Astrocyte (in vitro differentiated cells and primary cell): ENCODE results near the gene TJP1. TPM values are rescaled to one million over a fixed set of nuclear protein-coding genes. Genes with fewer than 3 reads are reported as not detected.

Source experiments
- DNase-seq: peaks from one replicate; pipeline ENCODE4 v3.0.0-alpha.2; 2010; ENCODE audit warnings: low read depth
- FAIRE-seq: peaks from 2 replicates; lab custom pipeline; 2011; peaks lifted over from hg19 to GRCh38; lab: Jason Lieb, UNC
- H2AFZ ChIP-seq: 2 replicates; pipeline ENCODE4 v1.6.0; 2012; ENCODE audit warnings: low read depth, low read length, inconsistent platforms
- H3K27ac ChIP-seq: 2 replicates; pipeline ENCODE4 v1.5.1; 2011; ENCODE audit warnings: low read depth, low read length, inconsistent platforms
- H3K27me3 ChIP-seq: 2 replicates; pipeline ENCODE4 v1.6.0; 2011; ENCODE audit warnings: low read length, inconsistent platforms; ENCODE audit not compliant: insufficient read depth
- H3K36me3 ChIP-seq: 2 replicates; pipeline ENCODE4 v1.5.1; 2011; ENCODE audit warnings: low read length, inconsistent platforms; ENCODE audit not compliant: insufficient read depth
- H3K4me1 ChIP-seq: 2 replicates; pipeline ENCODE4 v1.5.1; 2011; ENCODE audit warnings: low read length, inconsistent platforms; ENCODE audit not compliant: insufficient read depth
- H3K4me2 ChIP-seq: 2 replicates; pipeline ENCODE4 v1.6.0; 2012; ENCODE audit warnings: low read length, inconsistent platforms
- H3K4me3 ChIP-seq: 2 replicates; pipeline ENCODE4 v1.5.1; 2011; ENCODE audit warnings: low read depth, mild to moderate bottlenecking, low read length, inconsistent platforms; ENCODE audit not compliant: insufficient read depth
- H3K79me2 ChIP-seq: 2 replicates; pipeline ENCODE4 v1.6.0; 2012; ENCODE audit warnings: mild to moderate bottlenecking, low read length, inconsistent platforms; ENCODE audit not compliant: insufficient read depth
- H3K9ac ChIP-seq: 2 replicates; pipeline ENCODE4 v1.6.0; 2012; ENCODE audit warnings: mild to moderate bottlenecking, low read length, inconsistent platforms
- H3K9me3 ChIP-seq: 2 replicates; pipeline ENCODE4 v1.5.1; 2012; ENCODE audit warnings: low read depth, mild to moderate bottlenecking, low read length, inconsistent platforms; ENCODE audit not compliant: insufficient read depth
- H4K20me1 ChIP-seq: 2 replicates; pipeline ENCODE4 v1.6.0; 2012; ENCODE audit warnings: low read length, inconsistent platforms; ENCODE audit not compliant: insufficient read depth
- H3K27ac Mint-ChIP-seq: one replicate; pipeline ENCODE4 v1.8.0; 2021; ENCODE audit warnings: mild to moderate bottlenecking, mixed read lengths; ENCODE audit not compliant: unreplicated experiment
- H3K27me3 Mint-ChIP-seq: one replicate; pipeline ENCODE4 v1.8.0; 2021; ENCODE audit warnings: low read depth, mixed read lengths; ENCODE audit not compliant: unreplicated experiment
- H3K36me3 Mint-ChIP-seq: one replicate; pipeline ENCODE4 v1.8.0; 2021; ENCODE audit warnings: low read depth, mixed read lengths; ENCODE audit not compliant: unreplicated experiment
- H3K4me1 Mint-ChIP-seq: one replicate; pipeline ENCODE4 v1.8.0; 2021; ENCODE audit warnings: low read depth, mixed read lengths; ENCODE audit not compliant: unreplicated experiment
- H3K4me3 Mint-ChIP-seq: one replicate; pipeline ENCODE4 v1.8.0; 2021; ENCODE audit warnings: mild to moderate bottlenecking, moderate library complexity, mixed read lengths; ENCODE audit not compliant: unreplicated experiment
- H3K9me3 Mint-ChIP-seq: one replicate; pipeline ENCODE4 v1.8.0; 2021; ENCODE audit warnings: mild to moderate bottlenecking, mixed read lengths; ENCODE audit not compliant: unreplicated experiment
- EZH2 ChIP-seq: IDR thresholded peaks from 2 replicates; pipeline ENCODE4 v1.6.1; 2012; ENCODE audit warnings: mild to moderate bottlenecking, low read length, inconsistent platforms; ENCODE audit not compliant: insufficient read depth
- total RNA-seq: library from RNA; stranded (reverse); gene quantifications from 2 replicates; pipeline ENCODE4 v1.2.1, GENCODE V29; 2021
- TF ChIP-seq, protein P1 (sequence below): IDR thresholded peaks from 2 replicates; pipeline ENCODE4 v1.5.1; 2011; ENCODE audit warnings: low read depth, mild to moderate bottlenecking, inconsistent platforms, low read length, moderate library complexity; ENCODE audit not compliant: insufficient read depth

Gene TJP1
- total RNA-seq, 1 donor from 2014 or later, result 137 TPM

DNA sequence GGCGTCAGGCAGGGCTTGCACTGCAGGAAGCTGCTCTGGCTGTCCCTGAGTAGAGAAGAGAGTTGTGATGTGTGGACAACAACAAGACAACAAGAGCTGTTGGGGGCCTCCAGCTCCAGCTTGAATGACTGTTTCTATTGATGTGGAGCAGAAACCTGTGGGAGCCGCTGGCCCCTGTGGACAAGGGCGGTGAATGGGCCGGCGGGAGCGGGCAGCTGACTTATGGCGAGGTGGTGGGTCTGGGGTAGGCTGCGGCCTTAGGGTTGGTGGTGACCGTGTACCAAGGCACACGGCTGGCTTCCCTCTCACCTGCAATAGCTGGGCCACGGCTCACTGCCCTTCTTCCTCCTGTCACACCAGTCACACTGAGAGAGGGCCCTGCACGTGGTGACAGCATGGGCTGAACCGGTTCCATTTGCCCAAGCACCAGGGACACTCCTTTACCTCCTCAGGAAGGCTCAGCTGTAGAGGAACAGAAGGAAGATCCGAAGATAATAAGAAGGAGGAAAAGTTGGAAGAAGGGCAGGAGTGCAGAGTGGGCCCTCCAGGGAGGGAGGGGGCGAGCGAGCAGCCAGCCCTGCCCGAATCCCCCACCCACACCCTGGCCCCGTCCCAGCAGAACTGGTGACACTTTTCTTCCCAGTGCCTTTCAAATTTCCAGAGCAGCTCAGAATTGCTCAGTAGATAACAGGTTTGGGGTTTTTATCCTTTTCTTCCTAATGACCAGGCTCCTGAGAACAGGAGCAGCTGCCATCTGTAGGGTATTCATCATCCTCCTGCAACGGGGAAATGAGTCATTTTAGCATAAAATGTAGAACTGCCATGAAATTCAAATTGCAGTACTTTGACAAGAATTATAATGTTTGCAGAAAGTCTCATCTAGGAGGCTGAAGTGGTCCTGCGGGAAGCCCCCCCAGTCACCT lies 136.9 kb downstream of the TJP1 start:
- peak; percentile 65 for DNase-seq
- H3K36me3 Mint-ChIP-seq, result no peaks in the 10 kb centered on the region
- no peaks in the 10 kb centered on the region for H3K9me3 Mint-ChIP-seq
- peak overlapping the region; percentile 8 for H3K9ac ChIP-seq
- no peaks in the 10 kb centered on the region for H3K36me3 ChIP-seq
- no peaks in the 10 kb centered on the region for H3K9me3 ChIP-seq
- H2AFZ ChIP-seq, result no peak overlapping the region
- peak; percentile 41 for FAIRE-seq
- no peaks in the 10 kb centered on the region for H4K20me1 ChIP-seq
- no peaks in the 10 kb centered on the region for H3K27me3 ChIP-seq
- peak overlapping the region; percentile 52 for H3K27ac ChIP-seq
- peaks cover 15% of the 10 kb centered on the region for H3K4me1 ChIP-seq
- no peaks in the 10 kb centered on the region for H3K79me2 ChIP-seq
- H3K27ac Mint-ChIP-seq, result no peak overlapping the region
- H3K4me1 Mint-ChIP-seq, result peaks cover 7% of the 10 kb centered on the region
- H3K27me3 Mint-ChIP-seq, result no peaks in the 10 kb centered on the region
- no peak overlapping the region for H3K4me3 Mint-ChIP-seq
- TF ChIP-seq EZH2, result no peak
- no peak overlapping the region for H3K4me3 ChIP-seq
- peak overlapping the region; percentile 49 for H3K4me2 ChIP-seq

DNA sequence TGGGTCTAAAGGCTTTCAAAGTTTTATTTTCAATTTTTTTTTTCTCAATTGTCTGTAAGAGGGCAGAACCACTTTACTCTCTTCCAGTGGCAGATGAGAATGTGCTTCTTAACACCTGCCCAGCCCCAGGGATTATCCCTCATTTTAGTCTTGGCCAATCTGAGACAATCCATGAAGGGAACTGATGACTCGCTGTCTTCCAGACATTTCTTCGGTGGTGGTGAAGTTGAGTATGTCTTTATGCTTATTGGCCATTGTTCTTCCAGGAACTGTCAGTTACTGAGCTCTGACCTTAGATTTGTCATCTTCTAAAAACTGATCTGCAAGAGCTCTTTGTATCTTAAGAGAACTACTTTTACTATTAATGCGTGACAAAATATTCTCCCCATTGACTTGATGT lies 139.5 kb downstream of the TJP1 start:
- peak; percentile 34 for DNase-seq
- TF ChIP-seq EZH2, result no peak
- TF ChIP-seq, protein P1, sequence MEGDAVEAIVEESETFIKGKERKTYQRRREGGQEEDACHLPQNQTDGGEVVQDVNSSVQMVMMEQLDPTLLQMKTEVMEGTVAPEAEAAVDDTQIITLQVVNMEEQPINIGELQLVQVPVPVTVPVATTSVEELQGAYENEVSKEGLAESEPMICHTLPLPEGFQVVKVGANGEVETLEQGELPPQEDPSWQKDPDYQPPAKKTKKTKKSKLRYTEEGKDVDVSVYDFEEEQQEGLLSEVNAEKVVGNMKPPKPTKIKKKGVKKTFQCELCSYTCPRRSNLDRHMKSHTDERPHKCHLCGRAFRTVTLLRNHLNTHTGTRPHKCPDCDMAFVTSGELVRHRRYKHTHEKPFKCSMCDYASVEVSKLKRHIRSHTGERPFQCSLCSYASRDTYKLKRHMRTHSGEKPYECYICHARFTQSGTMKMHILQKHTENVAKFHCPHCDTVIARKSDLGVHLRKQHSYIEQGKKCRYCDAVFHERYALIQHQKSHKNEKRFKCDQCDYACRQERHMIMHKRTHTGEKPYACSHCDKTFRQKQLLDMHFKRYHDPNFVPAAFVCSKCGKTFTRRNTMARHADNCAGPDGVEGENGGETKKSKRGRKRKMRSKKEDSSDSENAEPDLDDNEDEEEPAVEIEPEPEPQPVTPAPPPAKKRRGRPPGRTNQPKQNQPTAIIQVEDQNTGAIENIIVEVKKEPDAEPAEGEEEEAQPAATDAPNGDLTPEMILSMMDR, result no peak
- Mint-ChIP-seq H3K9me3 (no peaks in the 10 kb centered on the region), H3K4me3 (no peak overlapping the region), H3K4me1 (peaks cover 7% of the 10 kb centered on the region), H3K27ac (no peak overlapping the region), H3K27me3 (no peaks in the 10 kb centered on the region), H3K36me3 (peaks cover 2% of the 10 kb centered on the region)
- H3K36me3 ChIP-seq, result no peaks in the 10 kb centered on the region
- H3K4me3 ChIP-seq, result no peak overlapping the region
- H3K9ac ChIP-seq, result no peak overlapping the region
- H4K20me1 ChIP-seq, result no peaks in the 10 kb centered on the region
- peaks cover 15% of the 10 kb centered on the region for H3K4me1 ChIP-seq
- H2AFZ ChIP-seq, result no peak overlapping the region
- H3K79me2 ChIP-seq, result no peaks in the 10 kb centered on the region
- H3K4me2 ChIP-seq, result no peak overlapping the region
- no peaks in the 10 kb centered on the region for H3K27me3 ChIP-seq
- peak; percentile 43 for FAIRE-seq
- H3K9me3 ChIP-seq, result no peaks in the 10 kb centered on the region
- H3K27ac ChIP-seq, result no peak overlapping the region

DNA sequence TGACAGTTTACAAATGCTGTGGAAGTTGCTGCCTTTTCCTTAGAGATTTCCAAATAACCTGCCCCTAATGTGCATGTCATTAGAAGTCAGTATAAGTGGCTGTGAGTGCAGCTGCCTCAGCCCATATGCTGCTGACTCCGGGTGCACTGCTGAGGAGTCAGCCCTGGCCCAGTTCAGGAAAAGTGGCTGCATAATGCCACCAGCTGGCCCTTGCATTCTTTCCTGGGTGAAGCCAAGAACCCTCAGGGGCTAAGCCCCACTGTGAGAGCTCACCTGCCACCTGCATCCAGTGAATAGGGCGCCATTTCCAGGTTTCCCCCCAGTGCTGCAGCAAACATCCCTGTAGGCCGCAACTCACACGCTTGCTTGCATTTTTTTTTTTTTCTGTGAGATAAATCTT lies 139.9 kb downstream of the TJP1 start:
- Mint-ChIP-seq H3K4me1 (peaks cover 7% of the 10 kb centered on the region), H3K27ac (no peak overlapping the region), H3K4me3 (no peak overlapping the region), H3K36me3 (peaks cover 2% of the 10 kb centered on the region), H3K9me3 (peaks cover 2% of the 10 kb centered on the region), H3K27me3 (no peaks in the 10 kb centered on the region)
- Histone ChIP-seq H3K27me3 (no peaks in the 10 kb centered on the region), H3K4me2 (no peak overlapping the region), H3K27ac (no peak overlapping the region), H4K20me1 (no peaks in the 10 kb centered on the region), H3K9ac (no peak overlapping the region), H2AFZ (no peak overlapping the region), H3K79me2 (no peaks in the 10 kb centered on the region), H3K36me3 (no peaks in the 10 kb centered on the region), H3K4me3 (no peak overlapping the region), H3K9me3 (no peaks in the 10 kb centered on the region), H3K4me1 (peaks cover 17% of the 10 kb centered on the region)
- FAIRE-seq (no peak), DNase-seq (no peak)
- TF ChIP-seq EZH2, result no peak
- TF ChIP-seq, protein P1, result no peak
